Stimulated activated CD4-positive, alpha-beta T cell treated with anti-CD3 and anti-CD28 coated beads, Interleukin-15, amount 100 ng/mL, for 48 hours (primary cell): ENCODE results near the gene MTERF1.
"Not testable (repeated sequence)": the region's sequence is repeated elsewhere in the genome, so short reads cannot be mapped to it uniquely, and the experiment has no call there.

Experiments used
- DNase-seq, 2 donors: peaks; one replicate each; pipeline ENCODE4 v3.0.0-alpha.2; 2020; ENCODE audit warnings: low read depth in 2 of 2

Gene MTERF1, protein sequence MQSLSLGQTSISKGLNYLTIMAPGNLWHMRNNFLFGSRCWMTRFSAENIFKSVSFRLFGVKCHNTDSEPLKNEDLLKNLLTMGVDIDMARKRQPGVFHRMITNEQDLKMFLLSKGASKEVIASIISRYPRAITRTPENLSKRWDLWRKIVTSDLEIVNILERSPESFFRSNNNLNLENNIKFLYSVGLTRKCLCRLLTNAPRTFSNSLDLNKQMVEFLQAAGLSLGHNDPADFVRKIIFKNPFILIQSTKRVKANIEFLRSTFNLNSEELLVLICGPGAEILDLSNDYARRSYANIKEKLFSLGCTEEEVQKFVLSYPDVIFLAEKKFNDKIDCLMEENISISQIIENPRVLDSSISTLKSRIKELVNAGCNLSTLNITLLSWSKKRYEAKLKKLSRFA

DNA sequence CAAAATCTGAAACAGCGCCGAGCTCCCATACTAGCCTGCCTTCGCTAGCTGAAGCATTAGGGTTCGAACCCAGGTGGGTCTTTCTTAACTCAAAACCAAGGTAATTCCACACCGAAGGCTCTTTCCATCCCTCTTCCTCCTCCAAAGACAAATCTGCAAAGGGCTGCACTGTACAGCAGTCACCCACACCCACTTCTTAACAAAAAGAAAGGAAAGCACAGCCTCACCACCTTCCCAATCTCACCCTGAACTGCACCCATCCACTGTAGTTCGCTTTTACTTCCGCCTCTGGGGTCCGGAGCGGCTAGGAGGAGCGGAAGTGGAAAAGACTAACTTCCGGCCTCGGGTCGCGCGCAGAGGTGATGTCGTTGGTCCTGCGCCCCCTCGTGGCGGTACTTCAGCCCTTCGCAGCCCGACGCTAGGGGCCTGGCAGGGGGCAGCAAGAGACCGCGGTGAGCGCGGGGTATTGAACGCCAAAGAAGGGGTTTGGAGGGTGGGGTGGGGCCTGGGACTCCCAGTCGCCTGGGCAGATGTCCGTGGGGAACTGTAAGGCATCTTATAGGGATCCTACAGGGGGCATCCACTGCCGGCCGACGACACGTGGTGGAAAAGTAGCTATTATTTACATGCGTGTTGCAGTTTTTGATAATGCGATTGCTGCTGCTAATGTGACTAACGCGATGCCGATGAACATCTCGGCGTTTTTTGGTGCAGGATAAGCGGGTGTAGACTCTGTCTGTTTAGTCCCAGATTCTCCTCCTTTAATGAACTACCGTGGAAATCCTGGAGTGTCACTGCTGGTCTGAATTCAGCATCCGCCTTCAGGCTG is at the start of gene MTERF1:
Gene MTERF1, minus strand, starts transcription at position 290 of the 829 bp plus-strand sequence. CDS start 619 bp downstream, outside the sequence.
- DNase-seq, result peak; percentile 85 to 91

DNA sequence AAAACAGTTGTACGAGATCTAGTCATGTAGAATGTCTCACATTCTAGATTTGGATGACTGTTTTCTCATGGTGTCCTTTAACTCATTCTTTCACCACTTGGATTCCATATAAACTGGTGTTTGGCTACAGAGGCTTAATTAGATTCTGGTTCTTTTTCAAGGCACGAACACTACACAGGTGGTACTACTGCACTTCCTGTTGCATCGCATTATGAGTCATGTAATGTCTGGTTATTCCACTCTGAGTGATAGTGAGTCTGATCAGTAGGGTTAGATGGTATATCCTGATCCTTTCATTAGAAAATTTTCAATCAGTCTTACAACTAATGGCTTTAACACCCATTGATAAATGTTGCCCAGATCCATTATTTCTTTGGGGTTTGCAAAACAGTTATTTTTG is 49.0 kb upstream of the MTERF1 start:
- DNase-seq, result no peak

DNA sequence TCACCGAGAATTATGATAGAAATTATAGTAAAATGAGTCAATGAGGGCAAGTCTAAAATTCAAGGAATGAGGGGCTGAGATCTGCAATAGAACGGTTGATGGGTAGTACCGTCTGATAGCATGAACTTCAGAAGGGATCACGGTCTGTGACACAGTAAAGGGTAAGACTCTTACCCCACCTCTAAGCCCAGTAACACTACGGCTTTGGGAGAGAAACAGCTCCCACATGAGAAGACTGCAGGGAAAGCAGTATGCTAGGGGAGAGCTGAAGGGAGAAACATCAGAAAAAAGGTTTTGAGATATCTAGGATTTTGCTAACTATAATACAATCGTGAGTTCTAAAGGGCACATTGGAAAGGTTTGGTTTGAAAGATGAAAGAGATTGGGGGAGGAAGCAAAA is 47.4 kb upstream of the MTERF1 start:
- no peak for DNase-seq

DNA sequence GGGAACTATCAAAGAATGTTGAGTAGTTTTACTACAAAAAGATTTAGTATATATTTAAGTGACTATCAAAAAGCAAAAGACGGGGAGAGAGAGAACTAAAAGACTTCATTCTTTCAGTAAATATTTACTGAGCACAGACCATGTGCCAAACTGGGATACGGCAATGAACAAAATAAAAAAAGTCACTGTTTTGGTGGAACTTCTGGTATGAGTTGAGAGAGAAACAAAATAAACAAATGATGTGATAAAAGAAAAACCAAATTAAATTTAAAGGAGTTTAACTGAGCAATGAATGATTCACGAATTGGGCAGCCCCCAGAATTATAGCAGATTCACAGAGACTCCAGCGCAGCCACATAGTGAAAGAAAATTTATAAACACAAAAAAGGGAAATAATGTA is 42.4 kb upstream of the MTERF1 start:
- DNase-seq, result no peak

DNA sequence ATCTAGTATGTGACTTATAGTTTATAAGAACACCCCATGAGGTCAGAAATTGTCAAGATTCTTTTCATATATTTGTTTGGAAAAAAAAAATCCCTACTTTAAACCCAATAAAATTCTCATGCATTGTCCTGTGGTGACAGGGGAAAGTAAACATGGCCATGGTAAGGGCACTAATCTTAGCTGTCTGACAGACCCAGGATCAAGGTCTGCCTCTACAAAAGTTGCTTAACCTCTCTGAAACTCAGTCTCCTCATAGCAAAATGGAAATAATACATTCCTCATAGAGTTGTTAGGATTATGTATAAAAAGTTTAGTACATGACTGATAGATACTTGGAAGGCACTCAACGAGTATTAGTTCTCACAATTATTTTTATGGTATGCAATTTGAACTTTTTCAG is 37.9 kb upstream of the MTERF1 start:
- DNase-seq, result no peak

DNA sequence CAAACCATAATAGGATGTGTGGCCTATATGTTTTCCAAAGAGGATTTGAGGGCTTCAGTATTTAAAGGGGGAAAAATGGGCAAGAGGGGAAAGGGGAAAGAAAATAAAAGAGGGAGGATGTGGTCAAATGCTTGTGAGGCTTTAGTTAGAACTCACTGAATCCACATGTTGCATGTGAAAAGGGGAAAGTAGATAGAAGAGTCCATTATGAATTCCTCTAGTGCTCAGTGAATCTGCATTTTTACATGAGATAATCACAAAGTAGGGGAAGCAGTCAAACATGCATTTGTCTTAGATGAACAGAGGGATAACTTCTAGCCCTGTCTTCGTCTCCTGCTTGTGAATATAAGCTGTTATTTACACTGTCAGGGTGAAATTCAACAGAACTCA is 35.5 kb upstream of the MTERF1 start:
- DNase-seq, result no peak

- no peak for DNase-seq
Observed at GRCh38 chr7:91915401-91916050, 35.0 kb upstream of the MTERF1 start.

DNA sequence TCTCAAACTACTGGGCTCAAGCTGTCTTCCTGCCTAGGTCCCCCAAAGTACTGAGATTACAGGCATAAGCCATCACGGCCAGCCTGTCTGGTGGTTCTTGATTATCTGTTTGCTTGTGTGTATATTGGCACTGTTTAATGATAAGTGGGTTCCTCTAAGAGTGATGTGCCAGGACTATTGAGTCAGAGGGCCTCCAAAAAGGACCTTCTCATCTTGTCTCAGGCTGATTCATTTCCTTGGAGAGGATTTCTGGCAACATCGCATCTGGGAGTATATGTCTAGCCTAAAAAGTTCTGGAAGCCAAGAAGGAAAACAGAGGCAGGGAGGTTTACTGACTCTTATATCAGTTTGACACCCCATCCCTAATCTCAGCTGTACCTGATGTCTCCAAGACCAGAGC is 33.1 kb upstream of the MTERF1 start:
- DNase-seq, result no peak

DNA sequence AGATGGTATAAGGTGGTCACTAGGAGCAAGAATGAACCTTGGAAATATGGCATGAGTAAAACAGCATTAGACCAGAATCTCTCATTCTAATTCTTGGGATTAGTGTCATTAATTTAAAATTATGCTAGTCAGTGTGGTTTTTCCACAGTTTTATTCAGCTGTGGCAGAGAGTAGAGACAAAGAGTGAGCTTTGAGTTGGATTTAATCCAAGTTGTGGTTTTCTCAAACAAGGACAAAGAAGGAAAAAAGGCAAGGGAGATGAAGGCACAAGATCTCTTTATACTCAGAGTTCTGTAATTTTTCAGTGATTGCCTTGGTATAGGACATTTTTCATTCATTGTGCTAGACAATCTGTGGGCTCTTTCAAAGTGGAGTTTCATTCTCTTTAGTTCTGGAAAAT is 32.0 kb upstream of the MTERF1 start:
- no peak for DNase-seq

- no peak for DNase-seq
Observed at GRCh38 chr7:91911121-91911520, 30.6 kb upstream of the MTERF1 start.

DNA sequence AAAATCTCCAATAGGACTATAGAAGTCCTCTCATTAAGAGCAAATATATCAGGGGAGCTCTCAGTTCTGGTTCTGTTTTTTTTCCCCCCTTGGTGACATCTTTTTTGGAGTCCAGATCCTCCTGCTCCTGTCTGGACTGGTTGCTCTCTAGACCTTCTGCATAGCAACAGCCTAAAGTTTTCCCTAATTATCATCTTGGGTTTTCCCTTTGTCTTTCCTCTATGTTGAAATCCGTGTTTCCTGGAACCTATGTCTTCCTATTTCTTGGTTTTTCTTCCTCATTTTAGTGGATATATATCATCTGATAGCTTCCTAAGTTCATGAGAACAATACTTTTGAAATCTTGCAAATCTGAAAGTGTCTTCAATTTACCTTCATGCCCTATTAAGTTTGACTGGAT is 29.7 kb upstream of the MTERF1 start:
- no peak for DNase-seq

DNA sequence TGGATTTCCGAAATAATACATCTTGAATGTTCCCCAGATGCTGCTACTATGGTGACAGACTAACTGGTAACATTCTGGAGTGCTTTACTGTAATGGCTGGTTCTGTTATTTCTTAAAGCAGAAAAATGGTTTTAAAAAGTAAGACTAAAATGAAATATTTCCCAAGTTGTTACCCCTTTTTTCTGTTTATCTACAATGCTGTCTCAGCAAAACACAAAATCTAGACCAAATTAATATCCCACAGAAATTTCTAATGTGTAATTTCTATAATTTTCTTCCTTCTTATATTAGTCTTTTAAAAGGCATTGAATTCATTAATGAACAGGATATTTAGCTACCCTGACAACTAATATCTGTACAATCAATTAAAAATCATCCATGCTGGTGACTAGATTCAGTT is 19.1 kb upstream of the MTERF1 start:
- no peak for DNase-seq

GRCh38 chr7:91898240-91898992 is 17.9 kb upstream of the MTERF1 start:
- no peak for DNase-seq

GRCh38 chr7:91894781-91895480 is 14.4 kb upstream of the MTERF1 start:
- no peak for DNase-seq

- DNase-seq, result not testable (repeated sequence)
Observed at GRCh38 chr7:91893699-91894098, 13.2 kb upstream of the MTERF1 start.

GRCh38 chr7:91892821-91893340 is 12.4 kb upstream of the MTERF1 start:
- no peak for DNase-seq

DNA sequence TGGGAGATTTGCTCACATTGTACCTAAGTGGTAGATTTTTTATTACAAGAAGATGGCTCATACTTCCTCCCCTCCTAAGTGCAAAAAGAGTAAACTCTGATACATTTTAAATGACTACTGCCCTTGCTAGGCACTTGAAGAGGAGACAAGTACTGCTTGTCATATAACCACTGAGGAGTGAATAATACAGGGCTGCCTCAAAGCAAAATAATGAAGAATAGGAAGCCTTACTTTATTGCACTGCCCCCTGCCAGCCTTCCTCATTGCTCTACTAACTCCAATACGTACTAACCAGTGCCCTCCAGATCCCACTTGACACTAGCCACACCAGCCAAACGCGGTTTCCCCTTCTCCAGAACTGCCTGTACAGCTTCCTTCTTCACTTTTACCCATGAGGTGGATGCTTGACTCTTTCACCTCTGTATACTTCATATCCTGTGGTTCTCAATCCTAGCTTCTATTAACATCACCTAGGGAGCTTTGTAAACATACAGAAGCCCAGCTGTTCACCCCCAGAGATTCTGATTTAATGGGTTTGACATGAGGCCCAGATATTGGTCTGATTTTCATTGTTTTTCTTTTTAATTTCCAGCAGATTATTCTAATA is 11.7 kb upstream of the MTERF1 start:
- DNase-seq, result no peak

- not testable (repeated sequence) for DNase-seq
Observed at GRCh38 chr7:91888271-91889175, 8.0 kb upstream of the MTERF1 start.
